CD4-positive, CD25-positive, alpha-beta regulatory T cell (primary cell): ENCODE results near the gene FZD4. TPM values are rescaled to one million over a fixed set of nuclear protein-coding genes. Genes with fewer than 3 reads are reported as not detected.
"Not testable (repeated sequence)": the region's sequence is repeated elsewhere in the genome, so short reads cannot be mapped to it uniquely, and the experiment has no call there.

Experiments used
- ATAC-seq, 2 donors: fragments of 150-1000 bp; cut with Tn5 transposase; one replicate each; pipeline ENCODE4 v1.10.0; 2021; ENCODE audit warnings: low read depth in 2 of 2, moderate number of reproducible peaks in 2 of 2, moderate library complexity in 1 of 2
- DNase-seq, 3 donors: peaks; one replicate each; pipeline versions ENCODE4 v3.0.0 to v3.0.0-alpha.2; 2012 to 2022; ENCODE audit warnings: mixed read lengths in 1 of 3
- H3K27ac ChIP-seq: one replicate; pipeline ENCODE4 v1.7.0; 2013; ENCODE audit warnings: mild to moderate bottlenecking, low read length; ENCODE audit not compliant: insufficient read depth, poor library complexity, severe bottlenecking
- H3K27me3 ChIP-seq: one replicate; pipeline ENCODE4 v1.7.0; 2013; ENCODE audit warnings: low read length; ENCODE audit not compliant: control insufficient read depth, insufficient read depth
- H3K36me3 ChIP-seq: one replicate; pipeline ENCODE4 v1.7.0; 2013; ENCODE audit warnings: mild to moderate bottlenecking, low read length, moderate library complexity; ENCODE audit not compliant: control insufficient read depth, insufficient read depth
- H3K4me1 ChIP-seq: 2 replicates; pipeline ENCODE4 v1.7.0; 2013; ENCODE audit warnings: mild to moderate bottlenecking, low read length; ENCODE audit not compliant: insufficient read depth, control insufficient read depth, poor library complexity, severe bottlenecking
- H3K4me3 ChIP-seq: one replicate; pipeline ENCODE4 v1.7.0; 2013; ENCODE audit warnings: low read depth, mild to moderate bottlenecking, low read length, moderate library complexity
- H3K9me3 ChIP-seq, 2 experiments: 1 replicate in 1 of 2; 2 replicates in 1 of 2; pipeline ENCODE4 v1.7.0; 2013; ENCODE audit warnings: low read length in 2 of 2, mild to moderate bottlenecking in 1 of 2, moderate library complexity in 1 of 2; ENCODE audit not compliant: control insufficient read depth in 2 of 2
- H3K27ac Mint-ChIP-seq, 3 donors: one replicate each; pipeline ENCODE4 v1.8.0; 2020 to 2022; ENCODE audit warnings: mild to moderate bottlenecking in 3 of 3, mixed read lengths in 3 of 3, moderate library complexity in 2 of 3
- H3K27me3 Mint-ChIP-seq: one replicate; pipeline ENCODE4 v1.8.0; 2022; ENCODE audit warnings: mild to moderate bottlenecking, mixed read lengths
- H3K36me3 Mint-ChIP-seq: one replicate; pipeline ENCODE4 v1.8.0; 2020; ENCODE audit warnings: mixed read lengths
- H3K4me1 Mint-ChIP-seq, 4 donors: one replicate each; pipeline ENCODE4 v1.8.0; 2020 to 2022; ENCODE audit warnings: mixed read lengths in 4 of 4, mild to moderate bottlenecking in 1 of 4
- H3K4me3 Mint-ChIP-seq, 4 donors: one replicate each; pipeline ENCODE4 v1.8.0; 2020 to 2022; ENCODE audit warnings: mild to moderate bottlenecking in 4 of 4, mixed read lengths in 4 of 4, moderate library complexity in 3 of 4
- H3K9me3 Mint-ChIP-seq, 7 donors: one replicate each; pipeline ENCODE4 v1.8.0; 2020 to 2022; ENCODE audit warnings: mixed read lengths in 7 of 7, mild to moderate bottlenecking in 3 of 7, moderate library complexity in 2 of 7
- polyA plus RNA-seq, 4 donors: library from polyadenylated mRNA; unstranded; fragments of 300-500 nt; fragmentation: Illumina TruSeq; gene quantifications; one replicate each; pipeline ENCODE4 v1.2.3, GENCODE V29; 2021
- total RNA-seq: library from RNA; stranded (reverse); gene quantifications from one replicate; pipeline ENCODE4 v1.2.3, GENCODE V29; 2022

Gene FZD4
- total and polyA plus RNA-seq, 5 donors from 2014 or later: not detected

DNA sequence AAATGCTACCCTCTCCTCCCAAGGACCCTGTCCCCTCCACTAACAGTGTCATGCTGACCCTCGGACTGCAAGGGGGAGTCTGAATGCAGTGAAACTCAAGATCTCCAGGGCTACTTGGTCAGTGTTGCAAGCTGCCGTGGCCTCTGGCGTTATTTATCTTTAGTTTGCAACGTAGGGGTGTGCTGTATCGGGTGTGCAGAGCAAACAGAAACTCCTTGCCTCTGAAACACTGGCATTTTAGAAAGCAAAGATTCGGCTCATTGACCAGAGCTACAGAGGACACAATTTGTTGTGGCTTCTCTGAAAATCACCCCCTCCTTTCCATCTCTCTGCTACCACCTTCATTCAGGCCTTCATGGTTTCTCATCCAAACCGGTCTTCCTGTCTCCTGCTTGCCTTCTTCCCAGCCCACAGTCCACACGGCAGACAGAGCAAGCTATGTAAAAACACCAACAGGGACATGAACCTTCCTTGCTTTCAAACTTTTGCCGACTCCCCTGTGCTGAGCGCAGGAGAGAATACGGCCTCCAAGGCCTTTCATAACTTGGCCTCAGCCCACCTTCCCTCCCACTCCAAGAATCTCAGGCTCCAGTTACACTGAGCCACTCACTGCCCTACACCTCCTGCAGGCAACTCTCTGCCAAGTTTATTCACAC is 14.9 kb downstream of the FZD4 start:
- H3K4me3 Mint-ChIP-seq: no peak overlapping the region
- DNase-seq: no peak
- no peak for ATAC-seq
- Histone ChIP-seq H3K4me1 (no peaks in the 10 kb centered on the region), H3K27me3 (peaks cover 2% of the 10 kb centered on the region), H3K36me3 (no peaks in the 10 kb centered on the region), H3K9me3 (no peaks in the 10 kb centered on the region), H3K4me3 (no peak overlapping the region), H3K27ac (no peak overlapping the region)
- H3K36me3 Mint-ChIP-seq: no peaks in the 10 kb centered on the region
- no peaks in the 10 kb centered on the region for H3K9me3 Mint-ChIP-seq
- peaks cover 16% of the 10 kb centered on the region for H3K27me3 Mint-ChIP-seq
- H3K4me1 Mint-ChIP-seq: no peaks in the 10 kb centered on the region
- no peak overlapping the region for H3K27ac Mint-ChIP-seq

- no peaks in the 10 kb centered on the region for H3K36me3 ChIP-seq
- ATAC-seq (peak in 1 of 2 donors; percentile 34), DNase-seq (peak in 2 of 3 donors; percentile 25 to 53)
- no peaks in the 10 kb centered on the region for H3K4me1 Mint-ChIP-seq
- H3K27ac ChIP-seq: no peak overlapping the region
- no peak overlapping the region for H3K27ac Mint-ChIP-seq
- no peaks in the 10 kb centered on the region for H3K36me3 Mint-ChIP-seq
- H3K9me3 Mint-ChIP-seq: no peaks in the 10 kb centered on the region
- no peaks in the 10 kb centered on the region for H3K9me3 ChIP-seq
- no peaks in the 10 kb centered on the region for H3K4me1 ChIP-seq
- no peaks in the 10 kb centered on the region for H3K27me3 ChIP-seq
- no peak overlapping the region for H3K4me3 ChIP-seq
- peaks cover 9% of the 10 kb centered on the region for H3K27me3 Mint-ChIP-seq
- no peak overlapping the region for H3K4me3 Mint-ChIP-seq
These were observed 16.0 kb downstream of the FZD4 start for GRCh38 chr11:86938900-86939880.

- no peaks in the 10 kb centered on the region for H3K27me3 ChIP-seq
- H3K4me3 Mint-ChIP-seq: no peak overlapping the region
- H3K9me3 Mint-ChIP-seq: no peaks in the 10 kb centered on the region
- H3K9me3 ChIP-seq: no peaks in the 10 kb centered on the region
- no peak overlapping the region for H3K4me3 ChIP-seq
- no peak overlapping the region for H3K27ac ChIP-seq
- H3K36me3 Mint-ChIP-seq: no peaks in the 10 kb centered on the region
- peaks cover 9% of the 10 kb centered on the region for H3K27me3 Mint-ChIP-seq
- H3K27ac Mint-ChIP-seq: peak overlapping the region in 1 of 3 donors; percentile 1
- ATAC-seq (no peak), DNase-seq (no peak)
- no peaks in the 10 kb centered on the region for H3K4me1 Mint-ChIP-seq
- H3K36me3 ChIP-seq: no peaks in the 10 kb centered on the region
- no peaks in the 10 kb centered on the region for H3K4me1 ChIP-seq
These were observed 16.8 kb downstream of the FZD4 start for GRCh38 chr11:86938203-86938899.

DNA sequence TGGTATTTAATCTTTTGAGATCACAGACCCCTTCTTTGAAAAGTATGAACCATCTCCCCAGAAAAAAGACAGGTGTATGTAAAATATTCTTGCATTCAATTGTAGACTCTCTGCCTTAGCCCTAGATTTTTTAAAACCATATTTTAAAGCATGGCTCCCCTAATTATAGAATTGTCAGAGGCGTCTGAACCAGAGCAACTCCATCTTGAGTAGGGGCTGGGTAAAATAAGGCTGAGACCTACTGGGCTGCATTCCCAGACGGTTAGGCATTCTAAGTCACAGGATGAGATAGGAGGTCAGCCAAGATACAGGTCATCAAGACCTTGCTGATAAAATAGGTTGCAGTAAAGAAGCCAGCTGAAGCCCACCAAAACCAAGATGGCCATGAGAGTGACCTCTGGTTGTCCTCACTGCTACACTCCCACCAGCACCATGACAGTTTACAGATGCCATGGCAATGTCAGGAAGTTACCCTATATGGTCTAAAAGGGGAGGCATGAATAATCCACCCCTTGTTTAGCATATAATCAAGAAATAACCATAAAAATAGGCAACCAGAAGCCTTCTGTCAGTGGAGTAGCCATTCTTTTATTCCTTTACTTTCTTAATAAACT is 17.9 kb downstream of the FZD4 start:
- not testable (repeated sequence) for H3K4me1 ChIP-seq, H3K9me3 Mint-ChIP-seq, H3K27ac Mint-ChIP-seq, H3K27ac ChIP-seq, H3K27me3 ChIP-seq, H3K36me3 ChIP-seq, DNase-seq, H3K36me3 Mint-ChIP-seq, H3K4me3 Mint-ChIP-seq, H3K4me3 ChIP-seq, H3K9me3 ChIP-seq, ATAC-seq, H3K4me1 Mint-ChIP-seq
- peaks cover 13% of the 10 kb centered on the region for H3K27me3 Mint-ChIP-seq

- no peak overlapping the region for H3K27ac ChIP-seq
- Mint-ChIP-seq H3K4me1 (no peaks in the 10 kb centered on the region), H3K9me3 (no peaks in the 10 kb centered on the region), H3K27ac (no peak overlapping the region), H3K4me3 (no peak overlapping the region), H3K36me3 (no peaks in the 10 kb centered on the region), H3K27me3 (peaks cover 8% of the 10 kb centered on the region)
- H3K27me3 ChIP-seq: no peaks in the 10 kb centered on the region
- H3K9me3 ChIP-seq: no peaks in the 10 kb centered on the region
- no peaks in the 10 kb centered on the region for H3K4me1 ChIP-seq
- no peak for DNase-seq
- H3K36me3 ChIP-seq: no peaks in the 10 kb centered on the region
- no peak for ATAC-seq
- no peak overlapping the region for H3K4me3 ChIP-seq
These were observed 20.1 kb downstream of the FZD4 start for GRCh38 chr11:86934926-86935579.

DNA sequence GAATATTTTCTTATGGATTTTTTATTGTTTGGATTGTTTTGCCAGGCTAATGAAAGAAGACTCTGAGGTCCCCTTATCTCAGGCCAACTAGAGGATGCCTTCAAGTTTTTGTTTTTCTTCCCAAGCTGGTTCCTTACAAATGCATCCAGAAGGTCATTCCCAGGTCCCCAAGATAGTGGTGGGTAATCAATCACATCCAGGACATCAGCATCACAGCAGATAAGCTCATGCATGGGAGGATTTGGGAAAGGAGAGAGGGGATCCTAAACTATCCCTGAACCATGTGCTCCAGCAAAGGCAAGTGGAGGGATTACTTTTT is 20.7 kb downstream of the FZD4 start:
- Mint-ChIP-seq H3K36me3 (no peaks in the 10 kb centered on the region), H3K9me3 (no peaks in the 10 kb centered on the region), H3K4me3 (no peak overlapping the region), H3K27ac (peak overlapping the region in 1 of 3 donors; percentile 11), H3K4me1 (no peaks in the 10 kb centered on the region), H3K27me3 (peaks cover 8% of the 10 kb centered on the region)
- no peak for ATAC-seq
- Histone ChIP-seq H3K27me3 (no peaks in the 10 kb centered on the region), H3K36me3 (no peaks in the 10 kb centered on the region), H3K27ac (no peak overlapping the region), H3K4me3 (no peak overlapping the region), H3K9me3 (no peaks in the 10 kb centered on the region), H3K4me1 (no peaks in the 10 kb centered on the region)
- DNase-seq: no peak

DNA sequence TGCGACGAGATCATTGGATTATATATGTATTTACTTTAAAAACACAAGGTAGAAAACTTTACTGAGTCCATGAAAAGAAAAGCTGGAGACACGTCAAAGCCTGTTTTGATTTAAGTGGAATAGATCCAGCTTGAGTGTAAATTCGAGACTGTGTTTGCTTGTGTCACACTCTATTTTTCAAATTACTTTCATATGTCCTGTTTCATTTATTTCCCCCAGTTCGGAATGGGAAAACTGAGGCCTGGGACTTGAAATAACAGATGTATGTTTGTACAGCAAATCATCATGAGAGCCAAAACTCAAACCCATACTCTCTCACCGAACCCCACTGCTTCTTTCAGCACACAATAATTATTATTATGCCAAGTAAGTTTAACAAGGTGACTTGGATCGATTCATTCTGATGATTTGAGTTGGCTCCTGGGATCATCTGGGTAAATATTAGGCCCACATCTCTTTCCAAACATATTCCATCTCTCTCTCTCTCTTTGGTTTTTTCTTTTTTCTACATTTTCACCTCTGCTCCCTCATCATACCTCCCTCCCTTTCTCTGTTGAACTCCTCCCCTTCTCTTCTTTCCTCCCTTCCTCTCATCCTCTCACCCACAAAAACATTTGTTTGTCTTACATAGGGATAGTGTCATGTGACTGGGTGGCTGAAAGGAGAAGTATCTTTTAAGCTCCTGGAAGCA is 21.2 kb downstream of the FZD4 start:
- H3K36me3 Mint-ChIP-seq: no peaks in the 10 kb centered on the region
- H3K27ac Mint-ChIP-seq: no peak overlapping the region
- no peak for ATAC-seq

More for the DNA sequence above, 21.2 kb downstream of the FZD4 start:
- Mint-ChIP-seq H3K4me1 (no peaks in the 10 kb centered on the region), H3K27me3 (peaks cover 8% of the 10 kb centered on the region), H3K4me3 (no peak overlapping the region), H3K9me3 (no peaks in the 10 kb centered on the region)
- H3K27ac ChIP-seq: no peak overlapping the region
- no peak for DNase-seq
- H3K4me1 ChIP-seq: no peaks in the 10 kb centered on the region
- H3K27me3 ChIP-seq: no peaks in the 10 kb centered on the region
- H3K4me3 ChIP-seq: no peak overlapping the region
- no peaks in the 10 kb centered on the region for H3K9me3 ChIP-seq
- no peaks in the 10 kb centered on the region for H3K36me3 ChIP-seq
